IMR-90 (cell line): ENCODE measurements around the gene SLC26A3. TPM values are rescaled to one million over a fixed set of nuclear protein-coding genes. Genes with fewer than 3 reads are reported as not detected.

Experiments used
- ATAC-seq: fragments of 200-7000 bp; cut with Tn5 transposase; 2 replicates; pipeline ENCODE4 v1.9.1; 2020; ENCODE audit warnings: low read depth, mild to moderate bottlenecking, moderate library complexity
- BruUV-seq: library from RNA; stranded (reverse); fragments of 400-500 nt; replicated peaks from 2 replicates; lab custom pipeline; 2021; lab: Mats Ljungman, UMichigan
- CTCF ChIA-PET: fragments of 300-600 bp; formaldehyde crosslinking; extraction: SDS; loops from one replicate; lab custom pipeline; 2021; ENCODE audit warnings: antibody characterized with exemption; lab: Yijun Ruan, JAX
- POLR2A ChIA-PET: fragments of 300-600 bp; sonication (Branson Sonifier 250); formaldehyde crosslinking; loops from one replicate; lab custom pipeline; 2022; ENCODE audit warnings: antibody characterized with exemption; ENCODE audit not compliant: unreplicated experiment; lab: Charles Lee
- DNase-seq: peaks from one replicate; pipeline ENCODE4 v3.0.0; 2013
- H2AFZ ChIP-seq: replicated peaks from 2 replicates; pipeline ENCODE3; 2013; ENCODE audit warnings: low read length, mild to moderate bottlenecking; ENCODE audit not compliant: poor library complexity
- H2AK5ac ChIP-seq: 2 replicates; pipeline ENCODE4 v1.6.1; 2013; ENCODE audit warnings: low read depth, low read length, inconsistent platforms
- H2AK9ac ChIP-seq: replicated peaks from 2 replicates; pipeline ENCODE3; 2013; ENCODE audit warnings: mild to moderate bottlenecking, low read depth, low read length, moderate library complexity; ENCODE audit not compliant: poor library complexity
- H2BK120ac ChIP-seq: 2 replicates; pipeline ENCODE4 v1.6.1; 2013; ENCODE audit warnings: low read depth, low read length, inconsistent platforms
- H2BK15ac ChIP-seq: 3 replicates; pipeline ENCODE4 v1.6.1; 2013; ENCODE audit warnings: low read depth, low read length, inconsistent platforms
- H2BK20ac ChIP-seq: 2 replicates; pipeline ENCODE4 v1.6.1; 2013; ENCODE audit warnings: low read depth, mild to moderate bottlenecking, inconsistent platforms, low read length, moderate library complexity
- H2BK5ac ChIP-seq: 2 replicates; pipeline ENCODE4 v1.6.1; 2013; ENCODE audit warnings: mild to moderate bottlenecking, low read depth, low read length, inconsistent platforms; ENCODE audit not compliant: poor library complexity, severe bottlenecking
- H3K14ac ChIP-seq: replicated peaks from 2 replicates; pipeline ENCODE4 v1.6.1; 2013; ENCODE audit warnings: low read depth, low read length, inconsistent platforms
- H3K18ac ChIP-seq: 2 replicates; pipeline ENCODE4 v1.6.1; 2013; ENCODE audit warnings: low read depth, low read length, control low read depth
- H3K23ac ChIP-seq: 2 replicates; pipeline ENCODE4 v1.6.1; 2013; ENCODE audit warnings: low read depth, low read length, inconsistent platforms
- H3K27ac ChIP-seq: 2 replicates; pipeline ENCODE4 v1.5.1; 2013; ENCODE audit warnings: mild to moderate bottlenecking, control low read depth, low read length; ENCODE audit not compliant: insufficient read depth
- H3K27me3 ChIP-seq: 2 replicates; pipeline ENCODE4 v1.6.1; 2013; ENCODE audit warnings: low read length; ENCODE audit not compliant: control insufficient read depth, insufficient read depth
- H3K36me3 ChIP-seq: 2 replicates; pipeline ENCODE4 v1.6.1; 2013; ENCODE audit warnings: low read length, mixed read lengths; ENCODE audit not compliant: control insufficient read depth, insufficient read depth
- H3K4ac ChIP-seq: 2 replicates; pipeline ENCODE4 v1.6.1; 2013; ENCODE audit warnings: low read depth, low read length, inconsistent platforms
- H3K4me1 ChIP-seq: 2 replicates; pipeline ENCODE4 v1.6.1; 2013; ENCODE audit warnings: low read length, mixed read lengths; ENCODE audit not compliant: control insufficient read depth, insufficient read depth
- H3K4me2 ChIP-seq: 2 replicates; pipeline ENCODE4 v1.6.1; 2013; ENCODE audit warnings: low read depth, mild to moderate bottlenecking, control low read depth, low read length, moderate library complexity
- H3K4me3 ChIP-seq: 2 replicates; pipeline ENCODE4 v1.5.1; 2013; ENCODE audit warnings: low read depth, mild to moderate bottlenecking, control low read depth, low read length, moderate library complexity; ENCODE audit not compliant: insufficient read depth
- H3K56ac ChIP-seq: 2 replicates; pipeline ENCODE4 v1.6.1; 2013; ENCODE audit warnings: low read length, inconsistent platforms; ENCODE audit not compliant: insufficient read depth; ENCODE audit errors: extremely low read depth
- H3K79me1 ChIP-seq, 2 experiments: 2 replicates each; pipeline ENCODE4 v1.6.1; 2013; ENCODE audit warnings: low read length in 2 of 2, inconsistent platforms in 1 of 2, low read depth in 1 of 2
- H3K9ac ChIP-seq: 2 replicates; pipeline ENCODE4 v1.6.1; 2013; ENCODE audit warnings: low read depth, low read length, control low read depth
- H3K9me1 ChIP-seq: 2 replicates; pipeline ENCODE4 v1.6.1; 2013; ENCODE audit warnings: low read length, inconsistent platforms; ENCODE audit not compliant: insufficient read depth
- H3K9me3 ChIP-seq: 2 replicates; pipeline ENCODE4 v1.6.1; 2013; ENCODE audit warnings: low read length; ENCODE audit not compliant: control insufficient read depth, insufficient read depth
- H4K20me1 ChIP-seq: 2 replicates; pipeline ENCODE4 v1.6.1; 2013; ENCODE audit warnings: low read length, inconsistent platforms; ENCODE audit not compliant: insufficient read depth
- H4K5ac ChIP-seq: 2 replicates; pipeline ENCODE4 v1.6.1; 2013; ENCODE audit warnings: mild to moderate bottlenecking, low read depth, low read length, control low read depth
- H4K8ac ChIP-seq, 2 experiments: 2 replicates each; pipeline ENCODE4 v1.6.1; 2013; ENCODE audit warnings: low read depth in 2 of 2, low read length in 2 of 2, control low read depth in 1 of 2, inconsistent platforms in 1 of 2
- H4K91ac ChIP-seq: 2 replicates; pipeline ENCODE4 v1.6.1; 2013; ENCODE audit warnings: low read depth, low read length, inconsistent platforms; ENCODE audit not compliant: insufficient read depth
- BHLHE40 ChIP-seq: fragments of 150-350 bp; IDR thresholded peaks from 2 replicates; pipeline ENCODE4 v1.6.1; 2016; ENCODE audit warnings: mild to moderate bottlenecking, low read depth, low read length
- CEBPB ChIP-seq: IDR thresholded peaks from 2 replicates; pipeline ENCODE4 v1.6.1; 2012; ENCODE audit warnings: low read depth, low read length, improper control_type of control experiment
- FOS ChIP-seq: fragments of 150-350 bp; IDR thresholded peaks from 2 replicates; pipeline ENCODE4 v1.6.1; 2016; ENCODE audit warnings: low read depth, low read length
- SMC3 ChIP-seq: fragments of 150-350 bp; IDR thresholded peaks from 2 replicates; pipeline ENCODE4 v1.6.1; 2016; ENCODE audit warnings: low read depth, mild to moderate bottlenecking, antibody characterized with exemption, low read length, moderate library complexity
- WGBS, 2 experiments: methylation state at CpG; one replicate each; pipeline versions ENCODE4 v1.1.5 to v1.1.7; 2013; ENCODE audit warnings: missing lambda C conversion rate in 2 of 2; ENCODE audit not compliant: insufficient read length in 1 of 2; ENCODE audit errors: extremely low coverage in 2 of 2; 5-methylcytosine and 5-hydroxymethylcytosine counted together
- dilution Hi-C: fragments of 300-500 bp; cut with HindIII; formaldehyde crosslinking; loops from one replicate; pipeline ENCODE4 v1.14.3; 2018; ENCODE audit warnings: low sequenced_read_pairs; ENCODE audit not compliant: unreplicated experiment
- in situ Hi-C: fragments of 300-500 bp; cut with MboI; formaldehyde crosslinking; loops from 3 replicates; pipeline ENCODE4 v1.14.3; 2019; ENCODE audit warnings: low sequenced_read_pairs, inconsistent platforms, mixed read lengths
- intact Hi-C: fragments of 100-400 bp; cut with micrococcal nuclease; formaldehyde crosslinking; loops from 2 replicates; pipeline ENCODE4 v1.10.0; 2022
- polyA plus RNA-seq, 3 experiments: library from polyadenylated mRNA; depleted of rRNA; stranded (reverse); fragments of >200 nt; gene quantifications; 2 replicates each; pipeline ENCODE4 v1.2.3, GENCODE V29; 2012; ENCODE audit warnings: low replicate concordance in 1 of 3
- total RNA-seq: library from RNA; depleted of rRNA; stranded (reverse); fragments of >200 nt; gene quantifications from 2 replicates; pipeline ENCODE4 v1.2.3, GENCODE V29; 2012

Gene SLC26A3
- total and polyA plus RNA-seq, 2 of the 4 experiments (the other 2 are of a cell fraction) = not detected

DNA sequence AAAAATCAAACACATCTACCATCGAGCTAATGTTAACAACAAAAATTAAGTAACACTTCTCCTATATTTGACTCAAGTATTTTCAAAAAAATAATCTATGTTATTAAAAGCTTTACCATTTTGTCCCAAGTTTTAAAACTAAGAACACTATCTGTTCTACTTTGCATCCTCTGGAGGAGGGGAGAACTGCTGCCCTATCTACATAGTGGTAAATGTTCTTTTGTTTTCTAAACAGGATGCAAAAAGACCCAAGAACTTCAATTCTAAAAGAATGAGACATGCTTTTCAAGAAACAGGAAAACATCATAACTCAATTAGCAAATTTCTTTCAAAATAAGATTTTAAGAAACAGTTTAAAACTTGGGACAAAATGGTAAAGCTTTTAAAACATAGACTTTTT lies 14.8 kb downstream of the SLC26A3 start:
- H3K23ac ChIP-seq = no peak overlapping the region
- no peaks in the 10 kb centered on the region for H3K36me3 ChIP-seq
- H2BK20ac ChIP-seq = no peak overlapping the region
- no peak overlapping the region for H3K56ac ChIP-seq
- ChIA-PET CTCF (interaction anchor here (0.7 to 1.1 kb wide), 2 partner anchors 21 to 23 kb away, joined by 3 to 6 read pairs; no protein-coding TSS in a partner anchor), POLR2A (no interaction called here)
- no peak overlapping the region for H4K91ac ChIP-seq
- no peak overlapping the region for H2BK15ac ChIP-seq
- intact Hi-C loops = no loop called here
- H3K4ac ChIP-seq = no peak overlapping the region
- H3K79me1 ChIP-seq = no peaks in the 10 kb centered on the region
- H3K9me1 ChIP-seq = no peaks in the 10 kb centered on the region; the same call in 1 of the 2 replicates
- H3K4me2 ChIP-seq = no peak overlapping the region
- no CpG with 5 or more reads among the region's 1 CpG for WGBS, 2 experiments
- H3K4me1 ChIP-seq = no peaks in the 10 kb centered on the region
- H4K8ac ChIP-seq = no peak overlapping the region
- no peaks in the 10 kb centered on the region for H3K9me3 ChIP-seq
- no peak overlapping the region for H3K9ac ChIP-seq
- H4K5ac ChIP-seq = no peak overlapping the region
- no peak overlapping the region for H2BK5ac ChIP-seq
- no peak overlapping the region for H2AK5ac ChIP-seq
- no peaks in the 10 kb centered on the region for H4K20me1 ChIP-seq
- no peak overlapping the region for H2BK120ac ChIP-seq
- H2AFZ ChIP-seq = no peak overlapping the region
- in situ Hi-C loops = no loop called here
- no peak overlapping the region for H3K27ac ChIP-seq
- ATAC-seq = no peak
- TF ChIP-seq FOS = no peak
- no peak for TF ChIP-seq SMC3
- no peak for TF ChIP-seq CEBPB
- TF ChIP-seq BHLHE40 = no peak
- no peak overlapping the region for H3K14ac ChIP-seq
- H3K4me3 ChIP-seq = no peak overlapping the region
- no peak overlapping the region for H2AK9ac ChIP-seq
- no TSS peak for BruUV-seq
- H3K27me3 ChIP-seq = peaks cover 31% of the 10 kb centered on the region
- no peak overlapping the region for H3K18ac ChIP-seq
- DNase-seq = no peak
- dilution Hi-C loops = no loop called here
